ENCODE data around the gene ZC2HC1B.
A peak's percentile ranks its signal among the peaks of the same experiment; 100 is the strongest.

ZC2HC1B gene

DNA sequence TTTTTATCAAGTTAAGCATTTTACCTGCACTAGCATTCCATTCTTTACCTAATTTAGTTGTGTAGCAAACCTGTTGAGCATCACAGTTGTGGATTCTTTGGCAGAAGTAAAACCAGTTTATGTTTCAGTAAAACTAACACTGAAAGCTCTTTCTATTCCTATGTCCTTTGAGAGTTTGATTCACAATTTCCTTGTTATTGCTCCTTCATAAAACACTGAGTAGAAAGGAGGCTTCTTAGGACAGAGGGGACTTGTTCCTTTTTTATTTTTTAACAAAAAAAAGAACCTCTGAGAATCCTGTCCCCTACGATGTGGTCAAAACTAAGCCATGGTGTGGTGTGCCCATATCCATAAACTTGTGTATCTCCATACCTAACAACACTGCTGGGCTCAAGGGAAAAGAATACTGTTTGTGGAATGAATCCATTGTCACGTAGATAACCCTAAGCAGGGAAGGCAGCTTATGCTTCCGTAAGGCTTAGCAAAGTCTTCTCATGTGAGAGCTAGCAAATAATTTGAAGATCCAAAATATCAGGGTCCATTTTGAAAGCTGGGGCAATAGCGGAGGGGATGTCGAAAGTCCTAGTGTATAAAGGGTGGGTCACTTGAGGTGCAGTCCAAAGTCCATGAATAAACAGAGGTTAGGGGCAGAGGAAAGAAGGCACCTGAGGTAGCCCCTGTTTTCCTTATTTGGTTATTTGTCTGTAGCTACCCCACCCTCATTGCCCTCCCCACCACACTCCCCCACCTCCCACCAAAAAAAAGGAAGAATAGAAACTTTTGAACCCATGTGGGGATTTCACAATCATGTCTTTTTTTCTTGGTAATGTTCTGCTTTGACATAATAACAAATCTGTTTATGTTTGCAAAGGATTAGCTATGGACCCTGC is 72.7 kb downstream of the ZC2HC1B start:
- no peak for DNase-seq

DNA sequence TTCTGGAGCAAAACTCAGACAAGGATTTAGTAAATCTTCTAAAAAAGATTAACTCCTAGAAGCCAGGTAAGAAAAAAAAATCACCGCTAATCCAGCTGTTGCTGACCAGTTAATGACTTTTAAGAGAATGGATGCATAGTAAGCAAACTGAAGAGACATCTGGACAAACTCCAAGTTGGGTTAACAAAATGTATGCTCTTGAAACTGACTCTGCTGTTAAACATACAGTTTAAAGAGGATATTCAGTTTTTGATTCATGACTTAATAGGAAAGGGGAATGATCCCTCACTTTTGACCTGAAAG is 73.3 kb downstream of the ZC2HC1B start:
- no peak for DNase-seq

DNA sequence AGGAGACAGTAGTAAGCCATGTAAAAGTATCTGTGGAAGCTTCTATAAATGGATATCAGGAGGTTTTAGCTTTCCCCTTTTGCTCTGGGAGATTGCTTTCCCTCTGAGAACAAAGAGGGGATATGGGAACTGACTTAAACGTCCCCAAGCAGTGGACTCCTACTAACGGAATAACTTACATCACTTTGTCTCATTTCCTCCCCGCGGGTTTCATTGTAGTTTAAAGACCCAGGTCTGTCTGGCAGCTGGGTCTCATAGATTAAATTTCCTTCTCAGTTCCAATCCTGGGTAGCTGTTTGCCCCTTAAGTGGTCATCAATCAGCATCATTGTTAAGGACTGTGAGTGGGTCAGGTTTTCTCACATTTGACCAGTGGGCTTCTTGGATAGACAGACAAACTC is 75.1 kb downstream of the ZC2HC1B start:
- no peak for DNase-seq

DNA sequence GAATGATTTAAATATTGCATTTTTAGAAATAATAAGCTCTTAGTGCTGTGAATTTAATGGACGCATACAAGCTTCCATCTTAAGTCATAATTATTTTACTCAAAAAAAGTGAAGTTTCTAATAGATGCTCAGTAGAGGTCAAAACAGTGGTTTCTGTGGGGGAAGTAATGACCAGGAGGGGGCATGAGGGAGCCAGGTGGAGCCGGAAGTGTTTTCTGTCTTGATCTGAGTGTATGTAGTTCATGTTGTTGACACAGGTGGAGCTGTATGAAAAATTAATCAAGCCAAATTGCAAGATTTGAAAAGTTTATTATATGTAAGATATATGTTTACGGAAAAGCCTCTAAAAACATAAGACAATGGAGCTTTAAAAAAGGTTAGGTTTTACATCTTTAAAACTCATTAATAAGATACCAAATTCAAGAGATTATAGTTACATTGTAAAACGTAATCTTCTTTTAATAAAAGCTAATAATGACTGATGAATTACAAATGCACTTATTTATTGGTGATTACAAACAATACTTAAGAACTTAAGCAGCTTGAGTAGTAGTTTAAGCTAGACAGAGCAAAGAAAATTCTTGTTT is 75.8 kb downstream of the ZC2HC1B start:
- DNase-seq, result peak; percentile 13

DNA sequence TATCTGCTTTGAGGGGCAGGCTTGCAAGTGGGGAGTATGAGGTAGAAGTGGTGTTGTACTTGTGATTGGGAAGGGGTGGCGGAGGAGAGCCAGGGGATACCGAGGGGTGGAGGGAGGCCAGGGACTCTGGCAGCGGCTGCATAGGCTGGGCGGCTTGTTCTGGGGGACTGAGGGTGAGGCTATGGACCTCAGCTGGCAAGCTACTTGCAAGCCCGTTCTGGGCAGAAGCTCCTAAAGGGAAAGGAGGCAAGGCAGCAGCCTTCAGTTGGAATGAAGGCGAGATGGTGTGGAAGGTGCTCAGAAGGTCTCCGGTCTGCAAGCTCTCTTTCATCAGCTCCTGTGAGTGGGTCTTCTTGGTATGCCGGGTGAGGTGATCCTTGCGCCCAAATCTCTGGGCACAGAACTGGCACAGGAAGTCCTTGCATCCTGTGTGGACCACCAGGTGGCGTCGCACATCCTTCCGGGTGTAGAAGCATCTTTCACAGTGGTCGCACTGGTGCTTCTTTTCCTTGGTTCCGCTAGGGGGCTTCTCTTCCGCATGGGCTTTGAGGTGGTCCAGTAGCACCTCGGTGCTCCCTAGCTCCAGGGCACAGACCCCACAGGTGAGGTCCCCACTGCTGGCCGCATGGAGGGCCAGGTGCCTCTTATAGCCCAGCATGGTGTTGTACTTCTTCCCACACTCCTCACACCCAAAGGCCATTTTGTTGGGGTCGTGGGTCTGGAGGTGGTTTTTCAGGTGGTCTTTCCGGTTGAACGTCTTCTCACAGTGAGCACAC is 77.8 kb downstream of the ZC2HC1B start:
- peak; percentile 35 for DNase-seq

DNA sequence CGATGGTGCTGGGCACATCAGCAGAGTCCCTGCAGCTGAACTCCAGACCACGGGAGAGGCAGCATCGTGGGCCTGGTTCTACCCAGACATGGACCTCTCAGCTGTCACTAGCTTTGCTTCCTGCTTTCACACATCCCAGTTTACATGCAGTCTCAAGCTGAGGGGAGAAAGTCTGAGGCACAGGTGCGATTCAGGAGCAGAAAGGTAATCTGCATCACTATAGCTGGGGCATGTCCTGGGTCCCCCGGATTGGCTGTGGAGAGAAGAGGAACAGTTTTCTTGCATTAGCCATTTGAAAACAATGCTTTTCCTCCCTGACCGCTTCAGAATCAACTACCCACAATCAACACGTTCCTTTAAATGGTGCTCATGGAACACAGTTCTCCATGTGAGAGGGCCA is 83.9 kb downstream of the ZC2HC1B start:
- DNase-seq, result no peak

DNA sequence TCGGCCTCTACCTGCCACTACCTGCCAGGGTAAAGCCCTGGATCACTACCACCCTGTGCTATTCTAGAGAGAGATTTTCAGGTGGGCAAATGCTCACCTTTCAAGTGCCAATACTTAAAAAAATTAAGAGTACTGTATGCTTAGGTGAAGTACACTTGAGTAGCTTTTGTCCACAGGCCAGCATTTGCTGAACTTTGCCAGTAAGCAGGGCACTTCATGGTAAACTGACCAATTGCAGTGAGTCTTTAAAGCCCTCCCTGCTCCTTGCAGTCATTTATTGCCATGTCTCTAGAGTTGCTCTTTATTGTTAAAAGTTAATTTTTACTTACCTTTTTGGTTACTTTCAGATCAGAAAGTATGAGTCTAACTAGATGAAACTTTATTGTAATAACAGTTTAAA is 85.3 kb downstream of the ZC2HC1B start:
- DNase-seq, result no peak

DNA sequence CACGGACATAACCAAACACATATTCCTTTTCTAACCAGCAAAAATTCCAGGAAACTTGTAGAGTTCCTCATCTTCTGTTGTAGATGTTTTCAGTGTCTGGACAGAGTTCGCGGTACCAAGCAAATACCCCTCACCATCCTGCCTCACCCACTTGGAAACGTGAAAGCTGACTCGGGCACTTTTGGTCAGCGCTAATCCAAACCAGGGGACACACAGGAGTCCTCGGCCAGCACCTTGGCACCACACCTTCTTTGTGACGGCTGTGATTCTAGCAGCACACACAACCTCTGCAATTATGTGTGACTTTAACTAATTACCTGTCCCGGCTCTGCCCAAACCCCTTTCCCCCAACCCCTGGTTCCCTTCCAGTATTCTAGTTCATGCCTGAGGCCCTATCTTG is 85.7 kb downstream of the ZC2HC1B start:
- DNase-seq, result no peak

DNA sequence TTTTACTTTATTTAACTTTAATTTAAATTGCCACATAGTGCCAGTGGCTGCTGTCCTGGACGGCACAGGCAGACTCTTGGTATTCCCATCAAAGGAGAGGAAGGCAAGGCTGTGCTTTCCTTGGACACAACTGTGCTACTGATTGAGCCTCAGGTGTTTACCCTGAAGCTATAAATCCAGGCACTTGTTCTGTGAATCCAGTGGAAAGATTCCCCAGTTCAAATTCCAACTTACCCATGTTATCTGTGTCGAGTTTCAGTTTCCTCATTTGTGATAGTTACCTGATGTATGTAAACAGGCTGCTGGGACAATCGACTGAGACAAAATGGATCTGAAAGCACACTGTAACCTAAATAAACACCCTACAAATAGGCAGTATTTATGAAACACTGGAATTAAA is 86.6 kb downstream of the ZC2HC1B start:
- no peak for DNase-seq

DNA sequence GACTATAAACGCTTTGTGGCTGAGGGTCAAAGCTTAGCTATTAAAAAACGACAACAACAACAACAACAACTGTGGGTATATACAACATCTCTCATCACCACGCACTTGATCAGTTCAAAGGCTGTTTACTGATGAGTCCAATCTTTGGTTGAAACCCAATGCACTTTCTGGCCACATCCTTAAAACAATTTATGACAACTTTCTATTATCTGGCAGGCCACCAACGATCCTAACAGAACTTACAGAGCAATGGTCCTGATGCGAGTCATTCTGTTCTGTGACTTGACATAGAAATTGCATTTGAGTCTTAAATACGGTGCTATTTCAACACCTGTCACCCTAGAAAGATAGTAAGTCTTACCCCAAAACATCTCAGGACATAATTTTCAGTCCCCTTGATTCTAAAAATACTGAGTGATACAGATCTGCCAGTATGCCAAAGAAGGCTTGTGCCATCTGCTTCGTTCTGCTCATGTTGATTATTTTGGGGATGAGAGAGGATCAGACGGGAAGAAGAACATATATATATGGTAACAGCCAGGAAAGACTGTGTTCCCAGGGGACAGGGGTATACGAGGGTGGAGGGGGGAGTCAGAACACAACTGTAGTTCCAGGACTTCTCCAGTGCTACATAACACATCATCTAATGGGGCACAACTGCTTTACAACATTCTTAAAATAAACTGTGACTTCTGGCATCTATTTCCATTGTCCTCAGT is 87.9 kb downstream of the ZC2HC1B start:
- no peak for DNase-seq

DNA sequence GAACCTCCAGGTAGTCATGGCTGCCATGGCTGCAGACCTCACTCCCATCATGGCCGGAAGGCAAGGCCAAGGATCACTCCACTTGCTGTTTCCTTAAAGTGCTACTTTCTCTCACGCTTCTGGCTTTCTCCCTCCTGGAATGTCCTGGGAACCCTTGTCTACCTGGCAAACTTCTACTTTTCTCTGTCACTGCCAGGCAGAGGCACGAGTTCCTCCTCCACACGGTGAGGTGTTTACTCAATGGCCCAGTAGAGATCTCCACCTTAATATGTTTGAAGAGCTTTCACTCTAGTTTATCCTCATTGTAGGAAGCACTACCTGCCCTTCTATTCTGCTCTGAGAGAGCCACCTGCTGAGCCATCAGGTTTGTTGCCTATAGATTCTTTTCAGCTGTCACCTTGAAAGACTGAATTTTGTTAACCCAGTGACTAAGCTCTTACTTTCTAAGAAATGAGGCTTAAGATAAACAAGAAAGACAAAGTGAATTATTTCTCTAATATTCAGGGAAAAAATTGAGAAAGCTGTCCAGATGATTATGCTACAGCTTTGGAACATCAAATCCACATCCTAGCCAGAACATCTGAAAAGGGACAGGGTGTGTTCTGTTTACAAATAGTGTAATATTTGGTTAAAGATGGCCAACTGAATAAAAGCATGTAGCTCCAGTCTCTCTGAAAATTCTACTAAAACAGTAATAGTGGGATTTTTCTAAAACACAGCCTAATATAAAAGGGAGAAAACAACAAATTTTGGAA is 88.8 kb downstream of the ZC2HC1B start:
- no peak for DNase-seq

DNA sequence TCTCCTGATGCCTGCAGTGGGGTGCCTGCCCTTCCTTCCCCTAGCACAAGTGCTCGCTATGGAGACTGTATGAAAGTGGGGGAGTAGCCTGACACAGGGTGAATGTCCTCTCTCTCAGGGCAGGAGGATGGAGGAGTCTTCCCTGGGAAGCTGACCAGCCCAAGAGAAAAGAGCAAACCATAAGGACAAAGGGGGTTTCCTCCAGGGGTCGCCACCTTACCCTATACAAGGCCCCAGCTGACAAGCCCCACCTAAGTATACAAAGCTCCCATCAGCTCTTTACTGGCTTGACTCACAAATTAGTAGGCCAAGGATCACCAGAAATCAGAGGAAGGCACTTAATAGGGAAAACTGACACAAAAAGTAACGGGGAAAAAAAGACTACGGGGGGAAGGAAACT is 89.6 kb downstream of the ZC2HC1B start:
- no peak for DNase-seq

DNA sequence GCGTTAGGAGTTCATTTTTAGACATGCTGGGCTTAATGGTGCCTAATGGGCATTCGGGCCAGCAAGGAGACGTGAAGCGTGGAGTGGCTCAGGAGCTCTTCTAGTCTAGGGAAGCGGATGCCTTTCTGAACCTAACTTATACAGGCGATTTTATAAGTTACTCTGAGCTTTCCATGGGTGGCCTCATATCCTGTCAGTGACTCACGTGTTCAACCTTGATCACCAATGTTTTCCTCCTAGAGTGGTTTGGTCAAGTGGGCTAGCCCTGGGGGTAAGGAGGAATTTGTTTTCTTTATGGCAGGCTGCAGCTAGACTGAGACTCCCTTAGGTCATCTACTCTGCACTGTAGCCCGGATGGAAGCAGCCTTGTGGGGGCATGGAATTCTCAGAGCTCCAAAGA is 91.7 kb downstream of the ZC2HC1B start:
- DNase-seq, result no peak

DNA sequence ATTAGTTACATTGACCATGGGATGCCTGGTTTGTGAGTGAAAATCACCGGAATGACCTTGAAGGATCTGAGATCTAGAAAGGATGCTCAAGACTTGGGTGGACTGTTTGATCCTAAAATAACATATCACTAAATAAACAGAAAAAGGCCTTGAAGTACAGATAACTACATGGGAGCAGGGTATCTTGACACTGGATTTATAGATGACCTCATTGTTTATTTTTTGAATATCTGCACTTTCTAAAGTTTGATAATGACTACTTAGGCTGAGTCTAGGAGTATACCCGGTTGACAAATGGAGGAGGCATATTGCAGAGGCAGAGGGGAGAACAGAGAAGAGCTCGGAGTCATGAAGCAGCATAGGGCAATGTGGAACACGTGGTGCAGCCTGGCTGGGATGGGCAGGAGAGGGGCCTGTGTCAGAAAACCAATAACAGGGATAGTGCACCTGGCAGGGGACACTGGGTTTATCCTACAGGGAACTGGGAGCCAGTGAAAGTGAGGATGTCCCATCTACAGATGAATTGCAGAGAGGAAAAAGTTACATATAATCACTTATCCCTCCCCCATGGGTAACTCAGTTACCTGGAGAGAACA is 93.5 kb downstream of the ZC2HC1B start:
- no peak for DNase-seq

DNA sequence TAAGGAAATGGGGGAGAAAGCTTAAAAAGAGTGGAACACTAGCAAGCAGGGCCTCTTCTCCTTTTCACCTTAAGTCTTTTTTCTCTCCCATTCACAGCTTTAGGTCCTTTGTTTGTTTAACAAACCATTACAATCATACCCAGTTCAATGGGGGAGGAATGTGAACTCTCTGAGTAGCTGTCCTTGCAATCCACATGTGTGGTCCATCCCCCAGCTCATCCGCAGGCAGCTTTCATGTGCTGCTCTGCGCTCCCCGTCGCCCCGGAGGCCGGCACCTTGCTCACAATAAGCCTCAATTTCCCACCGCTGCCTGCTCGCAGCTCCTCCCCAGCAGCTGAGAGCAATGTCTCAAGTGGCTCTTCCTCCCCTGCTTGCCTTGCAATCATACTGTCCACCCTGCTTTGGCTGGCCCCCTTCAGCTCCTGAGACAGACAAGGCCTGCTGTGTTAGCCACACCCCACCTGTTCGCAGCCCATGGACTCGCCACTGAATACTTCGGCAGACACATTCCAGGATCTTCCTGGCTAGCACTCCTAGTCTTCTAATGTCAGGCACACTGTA is 94.6 kb downstream of the ZC2HC1B start:
- DNase-seq, result no peak

DNA sequence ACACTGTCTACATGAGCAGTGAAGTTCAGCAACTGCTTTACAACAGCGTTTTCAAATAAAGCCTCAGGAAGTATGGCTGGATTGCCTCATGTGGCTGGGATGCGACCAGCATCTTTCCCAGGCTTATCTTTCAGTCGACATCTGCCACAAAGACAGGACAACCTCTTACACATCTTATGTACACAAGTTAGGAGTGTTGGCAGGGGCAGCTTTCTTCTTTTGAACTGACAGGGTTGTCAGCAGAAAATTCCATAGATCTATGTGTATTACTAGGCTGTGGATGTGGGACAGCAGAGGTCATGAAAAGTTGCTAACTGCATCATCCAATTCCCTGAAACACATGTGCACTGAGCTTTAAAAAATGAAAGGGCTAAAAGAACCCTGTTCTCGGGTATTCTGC is 95.7 kb downstream of the ZC2HC1B start:
- DNase-seq, result no peak

DNA sequence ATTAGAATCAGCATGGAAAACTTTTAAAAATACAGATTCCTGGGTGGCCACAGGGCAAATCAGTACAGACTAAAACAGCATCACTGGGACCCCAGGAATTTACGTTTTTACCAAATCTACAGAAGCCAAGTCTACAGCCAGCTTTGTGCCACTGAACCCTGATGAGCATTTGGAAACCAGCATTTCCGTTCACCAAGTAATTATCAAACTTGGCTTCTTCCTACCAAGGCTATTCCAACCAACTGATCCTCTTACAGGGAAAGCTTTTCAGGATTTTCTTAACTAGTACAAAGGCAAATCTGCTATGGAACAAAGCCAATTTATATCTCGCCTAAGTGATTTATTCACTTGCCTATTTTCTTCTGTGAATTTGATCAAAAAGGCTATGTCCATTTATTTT is 96.8 kb downstream of the ZC2HC1B start:
- no peak for DNase-seq

DNA sequence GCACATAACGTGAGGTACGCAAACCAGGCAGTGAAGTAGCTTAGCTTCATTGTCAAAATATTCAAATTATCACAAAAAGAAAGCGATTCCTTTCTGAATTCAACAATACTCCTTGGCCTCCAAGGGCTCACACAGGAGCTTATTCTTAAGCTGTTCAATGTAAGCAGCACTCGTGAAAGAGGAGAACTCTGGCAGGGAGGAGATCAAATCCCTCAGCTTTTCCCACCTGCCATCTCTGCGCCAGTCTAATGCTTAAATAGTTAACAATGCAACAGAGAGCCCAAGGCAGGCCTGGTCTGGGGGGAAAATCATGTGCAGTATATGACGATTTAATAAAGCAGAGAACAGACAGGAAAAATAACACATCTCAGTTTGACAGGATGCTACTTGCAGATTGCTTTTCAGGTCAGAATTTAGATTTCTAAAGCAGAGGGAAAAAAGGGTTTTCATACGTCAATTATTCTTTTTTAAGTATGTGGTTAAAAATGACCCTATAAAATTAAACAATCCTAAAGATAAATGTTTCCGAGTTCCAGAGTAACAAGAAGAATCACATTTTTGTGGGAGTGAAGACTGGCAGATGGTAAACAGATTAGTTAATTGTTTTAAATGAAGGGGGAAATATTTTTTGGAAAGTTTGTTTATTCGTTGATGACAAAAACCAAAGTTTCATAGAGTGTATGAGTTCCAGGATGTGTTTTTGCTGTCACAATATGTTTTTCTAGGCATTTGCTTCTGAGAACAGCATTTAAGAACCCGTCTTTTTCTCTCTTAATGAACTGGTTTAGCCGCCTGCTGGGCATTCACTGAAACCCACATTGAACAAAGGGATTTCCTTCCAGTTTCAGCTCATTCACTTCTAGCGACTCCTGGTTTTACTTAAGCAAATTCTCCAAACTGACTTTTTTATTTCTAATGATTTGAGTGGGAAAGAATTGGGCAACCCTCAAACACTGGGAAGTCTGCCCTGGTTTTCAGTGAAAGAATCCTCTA is 97.9 kb downstream of the ZC2HC1B start:
- DNase-seq, result no peak

DNA sequence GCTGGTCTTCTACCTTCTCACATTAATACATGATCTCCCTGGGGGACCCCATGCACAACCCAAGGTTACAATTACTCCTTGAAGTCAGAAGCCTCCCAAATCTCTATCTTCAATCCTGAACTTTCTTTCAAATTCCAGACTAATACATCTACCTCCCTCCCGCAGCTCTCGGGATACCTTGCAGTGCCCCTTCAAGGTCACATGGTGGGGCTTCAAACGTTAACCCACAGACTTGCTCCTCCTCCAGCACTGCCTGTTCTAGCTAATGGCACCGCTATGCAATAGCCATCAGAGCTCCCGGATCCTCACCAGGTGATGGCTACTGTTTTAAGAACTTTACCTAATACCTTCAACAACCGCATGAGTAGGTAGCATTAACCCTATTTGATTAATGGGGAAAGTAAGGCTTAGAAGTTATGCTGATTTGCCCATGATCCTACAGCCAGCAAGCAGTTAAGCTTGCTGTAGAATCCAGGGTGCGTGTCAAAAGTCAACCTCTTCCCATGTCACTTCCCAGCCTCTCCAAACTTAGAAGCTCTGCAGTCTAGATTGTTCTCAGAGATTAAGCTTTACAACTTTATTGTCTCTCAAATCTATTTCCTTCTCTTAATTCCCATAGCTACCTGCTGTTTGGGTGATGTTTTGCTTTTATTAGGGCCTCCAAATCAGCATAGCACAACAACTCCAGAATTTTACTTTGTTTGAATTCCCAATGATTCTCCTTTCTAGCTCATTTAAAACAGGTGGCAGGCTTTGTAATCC is 99.1 kb downstream of the ZC2HC1B start:
- no peak for DNase-seq

DNA sequence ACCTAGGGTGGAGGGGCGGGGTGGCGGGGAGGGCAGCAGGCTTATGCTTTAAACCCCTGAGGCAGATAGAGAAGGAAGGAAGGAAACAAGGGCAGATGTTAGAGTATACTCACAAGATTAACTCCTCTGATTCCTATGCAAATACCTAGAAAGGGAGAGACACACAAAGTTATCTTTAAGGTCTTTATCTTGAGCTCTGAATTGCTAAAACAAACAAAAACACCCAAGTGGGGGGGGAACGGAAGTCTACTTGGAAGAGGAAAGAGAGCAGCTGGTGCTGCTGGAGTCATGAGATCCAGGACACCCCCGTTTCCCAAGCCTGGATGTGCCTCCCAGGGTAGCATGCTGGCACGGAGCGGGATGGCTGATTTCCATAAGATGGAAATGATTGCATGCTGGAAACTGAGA is 100.4 kb downstream of the ZC2HC1B start:
- no peak for DNase-seq

Measured in NCI-H748 treated with DMSO at 0.1 percent for 48 hours (cell line).